GM21576 (cell line): Measurements from ENCODE around the gene TNRC18.
"Not testable (repeated sequence)": the region's sequence is repeated elsewhere in the genome, so short reads cannot be mapped to it uniquely, and the experiment has no call there.

Source experiments
- ATAC-seq: cut with Tn5 transposase; IDR thresholded peaks from one replicate; pipeline ENCODE4 v1.9.1; 2021; ENCODE audit warnings: mild to moderate bottlenecking, moderate library complexity; ENCODE audit not compliant: unreplicated experiment

The TNRC18 gene

DNA sequence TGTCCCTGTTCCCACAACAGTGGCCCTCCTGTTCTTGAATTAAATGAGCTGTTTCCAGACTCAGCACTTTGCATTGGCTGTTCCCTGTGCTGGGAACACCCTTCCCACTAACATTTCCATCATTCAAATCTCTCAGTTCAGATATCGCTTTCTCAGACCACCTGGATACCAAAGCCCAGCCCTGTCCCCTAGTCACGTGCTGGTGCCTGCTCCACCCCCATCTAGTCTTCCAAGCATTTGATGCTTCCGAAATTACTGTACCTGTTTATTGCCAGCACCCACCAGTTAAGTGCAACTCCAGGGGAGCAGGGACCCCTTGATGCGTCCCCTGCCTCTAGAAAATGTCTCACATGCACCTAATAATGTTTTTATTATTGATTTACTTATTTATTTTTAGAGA, 143.9 kb downstream of the TNRC18 start:
- ATAC-seq = no peak

DNA sequence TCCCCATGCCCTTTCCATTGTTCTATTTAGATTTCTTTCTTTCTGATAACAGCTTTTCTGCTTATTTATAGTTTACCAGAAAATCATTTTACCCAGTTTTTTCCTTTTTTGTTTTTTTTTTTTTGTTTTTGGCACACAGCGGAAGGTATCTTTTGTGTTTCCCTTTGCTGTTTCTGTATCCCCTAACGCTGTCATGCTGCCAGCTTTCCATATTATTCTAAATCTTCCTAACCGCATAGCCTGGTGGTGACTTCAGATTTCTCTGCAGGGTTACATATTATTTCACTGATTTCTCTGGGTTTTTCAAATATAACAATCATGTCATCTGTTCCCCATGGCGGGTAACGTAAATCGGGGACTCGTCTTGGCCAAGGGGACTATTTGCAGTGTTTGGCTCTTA, 144.9 kb downstream of the TNRC18 start:
- ATAC-seq = no peak

DNA sequence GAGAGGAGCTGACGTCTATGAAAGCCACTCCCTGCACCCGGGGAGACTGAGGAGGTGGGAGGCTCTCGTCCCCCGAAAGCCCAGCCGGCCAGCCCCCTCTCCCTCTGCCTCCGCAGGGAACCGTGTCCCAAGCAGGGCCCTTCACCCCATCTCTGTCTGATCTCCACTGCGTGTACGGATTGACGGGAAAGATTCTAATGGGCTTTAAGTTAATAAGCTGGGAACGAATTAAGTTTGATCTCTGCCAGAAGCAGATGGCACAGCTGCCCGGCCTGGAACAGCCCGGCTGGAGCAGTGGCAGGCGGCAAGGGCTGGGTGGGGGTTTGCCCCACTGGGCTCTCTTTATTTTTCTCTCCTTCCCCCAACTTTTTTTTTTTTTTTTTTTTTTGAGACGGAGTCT, 147.0 kb downstream of the TNRC18 start:
- ATAC-seq = no peak

DNA sequence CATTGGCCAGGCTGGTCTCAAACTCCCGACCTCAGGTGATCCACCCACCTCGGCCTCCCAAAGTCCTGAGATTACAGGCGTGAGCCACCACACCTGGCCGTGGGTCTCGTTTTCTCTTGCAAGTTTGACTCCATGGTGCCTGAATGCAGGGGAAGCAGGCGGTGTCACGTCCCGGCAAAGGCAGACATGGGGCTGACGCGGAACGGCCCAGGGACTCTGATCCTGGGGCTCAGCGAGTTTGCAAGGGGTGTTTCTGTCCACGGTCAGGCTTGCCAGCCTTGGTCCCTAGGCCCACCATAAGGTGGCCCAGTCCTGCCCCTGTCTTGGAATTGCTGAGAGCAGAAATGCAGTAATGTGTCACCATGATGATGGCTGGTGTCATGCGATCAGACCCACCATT, 147.5 kb downstream of the TNRC18 start:
- not testable (repeated sequence) for ATAC-seq

DNA sequence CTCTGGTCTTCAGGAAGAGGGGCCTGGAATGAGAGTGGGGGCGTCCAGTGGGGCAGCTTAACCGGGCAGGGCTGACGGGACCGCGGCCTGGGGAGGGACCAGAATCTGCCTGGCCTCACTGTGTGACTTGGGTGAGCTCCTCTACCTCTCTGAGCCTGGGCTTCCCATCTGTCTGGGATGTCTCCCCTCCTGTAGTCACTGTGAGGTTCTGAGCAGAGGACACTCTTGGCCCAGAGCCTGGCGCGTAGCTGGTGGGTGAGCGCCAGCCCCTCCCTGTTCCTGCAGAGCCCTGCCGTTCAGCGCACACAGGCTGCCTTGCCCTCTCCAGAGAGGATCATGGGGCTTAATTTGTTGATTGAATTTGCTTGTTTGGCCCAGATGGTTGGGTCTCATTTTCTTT, 148.1 kb downstream of the TNRC18 start:
- not testable (repeated sequence) for ATAC-seq

DNA sequence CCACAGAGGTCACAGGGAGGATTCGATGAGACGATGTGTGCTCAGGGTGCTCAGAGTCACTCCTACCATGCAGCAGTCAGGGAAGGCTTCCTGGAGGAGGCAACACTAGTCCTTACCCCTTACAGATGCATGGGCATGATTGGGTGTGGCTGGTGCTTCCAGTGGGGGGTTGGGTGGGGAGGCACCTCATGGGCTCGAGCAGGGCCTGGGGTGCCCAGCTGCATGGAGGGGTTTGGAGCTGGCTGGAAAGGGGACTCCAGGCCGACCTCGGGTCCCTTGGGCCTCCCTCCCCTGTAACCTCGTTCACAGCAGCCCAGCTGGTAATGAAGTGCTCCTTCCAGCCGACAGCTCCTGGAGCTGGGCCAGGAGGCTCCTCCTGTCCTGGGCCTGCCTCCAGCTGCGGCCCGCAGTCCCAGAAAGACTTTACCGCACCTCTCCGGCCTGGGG, 148.6 kb downstream of the TNRC18 start:
- not testable (repeated sequence) for ATAC-seq

DNA sequence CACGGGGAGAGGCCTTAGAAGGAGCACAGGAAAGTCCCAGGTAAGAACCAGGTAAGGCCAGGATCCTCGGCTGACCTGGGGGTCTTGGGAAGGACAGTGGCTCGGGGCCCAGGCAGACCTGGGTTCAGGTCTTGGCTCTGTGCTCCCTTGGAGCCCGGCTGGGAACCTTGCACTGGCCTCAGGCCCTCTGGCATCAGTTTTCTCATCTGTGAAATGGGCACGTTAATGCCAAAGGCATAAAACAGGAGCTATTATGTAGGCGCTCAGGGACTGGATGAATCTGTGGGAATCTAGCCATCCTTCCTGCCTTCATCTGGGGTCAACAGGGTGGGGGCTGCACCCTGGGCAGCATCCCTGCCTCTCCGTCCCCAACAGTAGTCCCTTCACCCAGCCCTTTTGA, 149.2 kb downstream of the TNRC18 start:
- ATAC-seq = no peak

DNA sequence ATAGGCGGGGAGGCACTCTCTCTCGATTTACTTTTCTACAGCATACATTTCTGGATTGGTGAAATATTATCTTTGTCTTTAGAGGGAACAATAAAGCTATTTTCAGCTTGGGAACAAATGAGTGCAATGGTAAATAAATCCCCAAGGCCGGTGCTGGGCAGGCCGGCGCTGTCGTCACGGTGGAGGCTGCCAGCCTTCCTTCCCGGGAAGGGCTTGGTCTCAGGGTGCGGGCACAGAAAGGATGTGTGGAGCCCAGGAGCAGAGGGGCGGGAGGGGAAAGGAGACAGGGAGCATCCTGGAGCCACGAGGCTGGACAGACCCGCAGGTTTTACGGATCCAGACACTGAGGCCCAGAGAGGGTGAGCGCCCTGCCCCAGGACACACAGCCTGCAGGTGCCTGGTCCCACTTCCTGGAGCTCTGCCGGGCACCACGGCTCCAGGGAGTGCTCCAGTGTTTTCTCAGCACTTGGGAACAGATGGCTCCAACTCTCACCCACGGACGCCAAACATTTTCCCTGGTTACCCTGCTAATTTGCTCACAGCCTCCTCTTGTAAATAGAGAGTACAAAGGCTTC, 149.7 kb downstream of the TNRC18 start:
- not testable (repeated sequence) for ATAC-seq

DNA sequence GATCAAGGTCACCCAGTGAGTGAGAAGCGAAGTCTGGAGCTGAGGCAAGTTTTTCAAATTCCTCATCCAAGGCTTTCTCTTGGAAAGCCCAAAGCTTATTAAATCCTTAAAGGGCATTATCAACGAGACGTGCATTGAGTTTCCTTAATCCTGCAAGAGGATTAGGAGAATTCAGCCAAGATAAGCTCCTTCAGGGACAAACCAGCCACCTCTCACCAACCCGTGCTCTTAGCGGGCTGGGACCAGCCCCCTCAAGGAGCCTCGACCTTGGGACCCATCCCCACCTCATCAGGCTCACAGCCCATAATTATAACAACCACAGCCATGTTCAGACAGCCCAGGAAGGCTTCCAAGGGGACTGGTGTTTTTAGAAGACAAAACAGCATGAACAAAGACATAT, 152.8 kb downstream of the TNRC18 start:
- no peak for ATAC-seq

DNA sequence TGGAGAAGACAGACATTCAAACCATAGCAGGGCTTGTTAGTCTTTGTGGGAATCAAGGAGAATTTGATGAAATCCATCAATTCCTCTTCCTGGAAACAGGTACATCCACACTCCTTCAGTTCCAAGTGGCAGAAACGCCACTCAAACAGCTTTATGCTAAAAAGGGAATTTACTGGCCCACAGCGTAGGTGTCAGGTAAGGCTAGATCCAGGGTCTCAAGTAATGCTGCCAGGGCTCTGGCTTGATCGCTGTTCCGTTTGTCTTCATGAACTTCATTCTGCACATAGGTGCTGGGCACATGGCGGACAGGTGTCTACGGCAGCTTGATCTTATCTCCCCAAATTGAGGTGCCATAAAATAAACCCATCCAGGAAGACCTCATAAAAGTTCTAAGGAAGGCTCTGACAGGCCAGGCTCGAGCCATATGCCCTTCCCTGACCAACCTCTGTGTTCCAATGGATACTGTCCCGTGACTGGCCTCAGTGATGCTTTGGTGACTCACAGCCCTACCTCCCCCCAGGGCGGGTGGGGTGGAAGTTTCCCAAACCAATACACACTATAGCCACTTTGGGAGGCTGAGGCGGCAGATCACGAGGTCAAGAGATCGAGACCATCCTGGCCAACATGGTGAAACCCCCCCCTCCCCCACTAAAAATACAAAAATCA, 153.5 kb downstream of the TNRC18 start:
- not testable (repeated sequence) for ATAC-seq

DNA sequence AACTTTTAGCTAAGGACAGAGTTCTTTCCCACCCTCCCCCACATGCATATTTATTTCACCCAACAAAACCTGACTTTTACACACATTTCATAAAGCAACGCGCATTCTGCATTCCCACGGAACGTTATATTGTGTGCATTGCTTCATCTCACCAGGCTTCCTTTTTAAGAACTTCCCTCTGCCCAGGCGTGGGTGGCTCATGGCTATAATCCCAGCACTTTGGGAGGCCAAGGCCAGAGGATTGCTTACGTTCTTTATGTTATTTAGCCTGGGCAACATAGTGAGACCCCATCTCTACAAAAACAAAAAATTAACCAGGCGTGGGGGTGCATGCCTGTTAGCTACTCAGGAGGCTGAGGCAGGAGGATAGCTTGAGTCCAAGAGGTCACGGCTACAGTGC, 155.8 kb downstream of the TNRC18 start:
- not testable (repeated sequence) for ATAC-seq

DNA sequence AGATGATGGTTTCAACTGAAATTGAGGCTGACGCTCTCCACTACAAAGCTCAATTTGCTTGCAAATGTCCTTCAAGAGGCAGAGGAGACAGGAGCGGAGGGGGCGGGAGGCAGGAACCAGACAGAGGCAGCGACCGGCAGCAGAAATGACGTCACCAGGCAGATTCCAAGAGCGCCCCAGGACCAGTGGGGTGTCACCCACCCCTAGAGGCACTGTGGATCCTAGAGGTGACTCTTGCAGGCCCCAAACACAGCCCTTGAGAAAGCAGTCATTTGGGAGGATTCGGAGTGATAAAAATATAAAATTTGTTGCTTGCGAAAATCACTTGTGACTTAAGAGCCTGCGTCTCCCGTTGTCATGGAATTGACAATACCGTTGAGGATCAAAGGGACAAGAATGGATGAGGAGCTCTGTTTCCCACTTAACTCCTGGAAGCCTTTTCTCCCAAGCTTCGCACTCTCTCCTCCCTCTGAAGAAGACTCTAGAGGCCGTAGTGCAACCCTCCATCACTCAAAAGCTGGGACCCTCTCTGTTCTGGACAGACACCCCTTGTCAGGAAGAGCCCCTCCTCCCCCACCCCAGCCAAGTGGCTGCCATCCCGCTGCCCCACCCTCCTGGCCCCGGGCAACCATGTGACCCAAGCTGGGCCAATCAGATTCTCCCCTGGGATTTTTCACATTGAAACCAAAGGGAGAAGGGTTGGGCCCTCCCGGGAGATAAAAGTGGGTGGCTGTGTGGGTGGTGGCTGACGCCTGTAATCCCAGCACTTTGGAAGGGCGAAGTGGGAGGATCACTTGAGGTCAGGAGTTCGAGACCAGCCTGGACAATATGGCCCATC, 157.2 kb downstream of the TNRC18 start:
- no peak for ATAC-seq

DNA sequence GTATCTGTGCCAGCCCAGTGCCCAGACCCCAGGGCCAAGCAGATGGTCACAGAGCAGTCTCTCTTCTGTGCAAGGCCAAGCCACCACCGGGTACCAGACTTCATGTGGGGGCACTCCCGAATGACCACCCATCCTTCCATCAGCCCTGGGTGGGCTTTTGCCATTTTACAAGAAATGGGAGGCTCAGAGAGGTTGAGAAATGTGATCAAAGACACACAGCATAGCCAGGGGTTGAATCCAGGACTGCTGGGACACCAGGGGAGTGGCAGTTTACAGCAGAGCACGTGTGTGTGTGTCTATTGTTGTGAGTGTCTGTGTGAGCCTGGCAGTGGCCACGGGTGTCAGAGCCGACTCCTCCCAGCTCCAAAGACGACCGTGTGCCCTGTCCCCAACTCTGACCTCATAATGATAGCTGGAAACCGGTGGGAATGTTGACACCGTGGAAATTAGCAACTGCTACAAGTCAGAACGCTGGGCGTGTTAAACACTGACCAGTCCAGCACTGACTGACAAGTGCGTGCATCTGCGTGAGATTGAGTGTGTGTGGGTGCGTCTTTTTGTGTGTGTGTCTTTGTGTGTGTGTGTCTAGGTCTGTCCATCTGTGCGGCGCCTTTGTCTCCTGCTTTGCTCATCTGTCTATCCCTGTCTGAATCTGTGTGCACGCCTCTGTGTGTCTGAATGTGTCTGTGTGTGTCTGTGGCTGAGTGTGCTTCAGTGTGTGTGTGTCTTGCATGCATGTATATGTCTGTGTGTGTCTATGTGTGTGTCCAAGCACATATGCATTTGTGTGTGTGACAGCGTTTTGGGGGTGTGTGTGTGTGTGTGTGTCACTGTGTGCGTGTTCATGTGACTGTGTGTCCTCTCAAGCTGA, 158.1 kb downstream of the TNRC18 start:
- no peak for ATAC-seq

DNA sequence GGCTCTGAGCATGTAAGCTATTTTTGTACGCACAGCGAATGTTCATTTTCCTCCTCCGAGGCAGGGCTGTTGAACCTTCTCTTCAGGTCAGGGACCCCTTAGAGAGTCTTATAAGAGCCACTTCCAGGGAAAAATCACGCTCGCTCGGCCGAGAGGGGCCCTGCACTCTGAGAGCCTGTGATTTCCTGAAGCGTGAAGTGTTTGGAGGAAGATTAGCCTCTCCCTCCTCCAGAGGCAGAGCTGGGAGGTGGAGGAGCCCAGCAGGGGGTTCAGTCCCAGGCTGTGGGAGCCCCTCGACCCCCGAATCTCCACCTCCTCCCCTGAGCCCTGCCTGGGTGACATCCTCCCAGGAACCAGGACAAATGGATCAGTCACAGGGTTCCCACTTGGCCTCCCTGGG, 160.6 kb downstream of the TNRC18 start:
- not testable (repeated sequence) for ATAC-seq

DNA sequence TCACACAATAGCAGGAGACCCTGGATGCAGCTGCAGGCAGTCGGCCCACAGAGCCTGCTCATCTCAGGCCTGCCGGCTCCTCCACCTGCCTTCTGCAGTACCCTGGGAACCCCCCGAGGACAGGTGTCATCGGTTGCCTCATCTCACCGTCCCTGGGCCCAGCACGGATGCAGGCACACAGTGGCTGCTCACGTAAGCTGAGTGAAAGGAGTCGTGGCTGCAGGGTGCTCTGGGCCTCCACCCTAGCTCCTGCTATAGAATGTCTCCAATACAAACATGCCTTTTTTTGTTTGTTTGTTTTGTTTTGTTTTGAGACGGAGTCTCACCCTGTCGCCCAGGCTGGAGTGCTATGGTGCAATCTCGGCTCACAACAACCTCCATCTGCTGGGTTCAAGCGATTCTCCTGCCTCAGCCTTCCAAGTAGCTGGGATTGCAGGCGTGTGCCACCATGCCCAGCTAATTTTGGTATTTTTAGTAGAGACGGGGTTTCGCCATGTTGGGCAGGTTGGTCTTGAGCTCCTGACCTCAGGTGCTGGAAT, 163.0 kb downstream of the TNRC18 start:
- not testable (repeated sequence) for ATAC-seq
